Hematopoietic multipotent progenitor cell treated with erythropoietin and hydrocortisone succinate and interleukin-3 and kit ligand, for 15 days (in vitro differentiated cells): Measurements from ENCODE around the gene PHYKPL.

Source experiments
- DNase-seq: peaks from one replicate; pipeline ENCODE4 v3.0.0-alpha.2; 2015; ENCODE audit warnings: low spot score

PHYKPL gene

DNA sequence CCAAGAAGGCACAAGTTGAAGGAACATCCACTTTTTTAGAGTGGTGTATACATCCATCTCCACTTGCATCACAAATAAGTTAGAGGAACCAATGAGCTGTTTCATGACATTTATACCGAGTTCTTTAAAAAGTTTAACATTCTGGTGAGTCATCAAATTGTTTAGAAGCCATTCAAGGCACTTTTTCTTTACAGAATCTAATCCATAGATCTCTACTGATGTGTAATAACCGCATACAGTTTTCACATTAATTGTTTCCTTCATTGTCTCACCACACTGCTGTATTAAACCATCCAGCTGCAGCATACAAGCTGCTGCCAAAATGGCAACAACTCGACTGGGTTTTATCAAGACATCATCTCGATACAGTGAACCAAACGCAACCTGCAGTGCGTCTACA lies 46.2 kb downstream of the PHYKPL start:
- DNase-seq, result no peak

DNA sequence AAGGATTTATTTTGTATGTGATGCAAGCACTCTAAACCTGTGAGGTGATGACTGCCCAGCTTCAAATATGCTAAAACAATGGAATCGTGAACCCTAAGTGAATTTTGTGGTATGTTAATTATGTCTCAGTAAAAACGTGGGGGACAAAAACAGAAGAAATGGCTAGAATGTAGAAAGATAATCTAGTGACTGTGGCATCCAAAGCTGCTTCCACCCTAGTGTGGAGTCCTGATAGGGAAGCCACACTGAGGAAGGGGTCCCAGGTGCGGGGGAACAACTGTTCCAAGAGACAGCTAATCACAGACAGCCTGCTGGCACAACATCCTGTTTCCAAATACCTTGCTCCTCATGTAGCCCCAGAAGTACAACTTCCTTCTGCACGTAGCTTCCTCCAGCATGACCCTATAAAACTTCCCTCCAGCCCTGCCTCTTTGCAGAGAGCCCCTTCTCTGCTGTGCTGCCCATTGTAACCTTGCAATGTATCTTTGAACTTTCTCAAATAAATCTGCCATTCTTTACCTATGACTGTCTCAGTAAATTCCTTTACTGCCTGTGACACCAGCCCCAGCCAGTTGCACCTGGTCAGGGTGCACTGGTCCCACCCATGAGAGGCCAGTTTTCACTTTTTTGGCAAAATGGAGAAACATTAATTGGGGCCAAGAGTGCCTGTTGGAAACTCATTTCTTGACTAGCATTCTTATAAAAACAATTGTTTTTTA lies 50.3 kb downstream of the PHYKPL start:
- no peak for DNase-seq

DNA sequence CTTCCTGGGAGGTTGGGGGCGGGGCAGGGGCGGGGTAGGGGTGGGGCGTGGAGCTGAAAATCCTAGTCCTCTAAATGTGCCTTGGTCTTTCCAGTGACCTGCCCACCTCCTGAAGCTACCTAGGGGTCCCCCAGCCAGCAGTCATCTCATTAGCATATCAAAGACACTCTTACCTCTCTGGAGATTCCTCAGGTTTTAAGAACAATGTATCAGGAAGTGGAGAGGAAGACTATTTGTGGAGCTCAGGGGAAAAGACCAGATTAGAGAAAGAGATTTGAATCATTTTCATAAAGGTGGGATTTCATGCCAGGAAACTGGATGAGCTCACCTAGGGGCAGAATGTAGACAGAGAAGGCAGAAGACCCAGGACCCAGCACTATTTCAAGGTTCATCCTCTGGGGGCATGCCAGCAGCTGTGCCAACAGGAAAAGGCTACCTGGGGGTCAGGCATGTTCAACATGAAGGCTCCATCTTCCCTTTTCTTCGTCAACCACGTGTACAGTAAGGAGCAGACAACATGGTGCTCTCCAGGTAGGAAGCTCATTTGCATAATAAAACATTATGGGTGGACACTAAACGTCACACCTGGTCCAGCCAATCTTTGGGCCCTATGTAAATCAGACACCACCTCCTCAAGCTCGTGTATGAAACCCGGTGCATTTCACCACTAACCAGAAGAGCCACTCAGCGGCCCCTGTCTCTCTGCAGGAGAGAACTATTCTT lies 52.3 kb downstream of the PHYKPL start:
- DNase-seq, result no peak

DNA sequence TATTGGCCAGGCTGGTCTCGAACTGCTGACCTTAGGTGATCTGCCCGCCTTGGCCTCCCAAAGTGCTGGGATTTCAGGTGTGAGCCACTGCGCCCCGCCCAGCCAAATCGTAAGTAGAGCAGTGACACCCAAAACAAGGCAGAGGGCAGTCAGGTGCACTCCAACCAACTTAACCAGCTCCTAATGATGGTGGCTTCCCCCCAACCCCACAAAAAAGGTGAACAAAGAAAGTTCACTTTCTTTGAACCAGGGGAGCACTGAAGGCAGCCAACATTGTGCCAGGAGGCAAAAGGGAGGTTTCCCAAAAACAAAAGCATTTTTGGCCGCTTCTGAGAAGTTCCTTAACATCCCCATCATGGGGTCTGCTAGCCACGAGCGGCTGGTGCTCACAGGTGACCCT lies 55.0 kb downstream of the PHYKPL start:
- DNase-seq, result no peak

DNA sequence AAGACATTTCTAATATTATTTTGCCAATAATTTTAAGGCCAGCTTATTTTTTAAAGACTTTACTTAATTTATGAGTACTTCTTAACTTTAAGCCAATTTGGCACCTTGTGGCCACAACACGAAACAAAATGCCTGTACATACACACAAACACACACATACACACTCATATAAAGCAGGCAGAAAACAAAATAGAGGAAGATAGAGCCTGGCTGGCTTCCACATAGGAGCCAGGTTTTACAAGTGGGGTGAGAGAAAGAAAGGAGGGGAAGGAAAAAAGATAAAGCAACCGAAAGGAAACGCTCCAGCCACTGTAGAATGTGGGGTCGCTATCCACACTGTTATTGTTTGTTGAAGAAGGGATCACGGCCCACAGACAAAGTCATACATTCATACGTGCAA lies 55.8 kb downstream of the PHYKPL start:
- DNase-seq, result no peak

DNA sequence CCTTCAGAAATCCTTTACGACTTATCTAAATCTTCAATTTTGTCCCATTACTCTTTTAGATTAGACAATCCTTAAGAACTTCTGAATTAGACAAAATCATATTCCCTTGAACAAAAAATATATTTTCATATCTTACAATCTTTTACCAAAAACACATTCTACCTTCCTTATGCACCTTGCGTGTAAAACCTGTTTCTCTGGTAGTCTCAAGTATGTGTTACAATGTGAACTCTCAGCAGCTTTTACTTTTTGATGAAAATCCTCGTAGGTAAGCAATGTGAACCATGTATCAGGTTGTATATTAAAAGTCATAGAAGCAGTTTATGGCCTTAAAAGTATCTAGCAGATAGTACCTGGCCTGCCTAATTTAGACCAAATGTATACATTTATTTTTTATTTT lies 58.1 kb downstream of the PHYKPL start:
- no peak for DNase-seq

DNA sequence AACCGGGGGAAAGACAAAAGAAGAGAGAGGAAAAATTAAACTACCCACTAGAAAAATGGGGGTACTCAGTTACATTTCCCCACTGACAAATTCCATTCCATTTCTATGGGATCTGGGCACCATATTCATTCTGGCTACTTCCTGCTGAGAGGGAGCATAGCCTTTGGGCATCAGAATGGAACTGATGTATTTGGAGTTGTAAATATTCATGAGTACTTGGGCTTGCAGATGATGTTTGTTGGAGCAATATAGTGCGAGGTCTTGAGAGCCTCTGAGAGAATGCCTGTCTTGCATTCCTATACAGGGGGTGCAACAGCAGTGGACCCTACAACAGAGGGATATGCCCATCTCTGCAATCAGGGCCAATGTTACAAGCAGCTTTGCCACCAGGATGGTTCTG lies 62.1 kb downstream of the PHYKPL start:
- no peak for DNase-seq

DNA sequence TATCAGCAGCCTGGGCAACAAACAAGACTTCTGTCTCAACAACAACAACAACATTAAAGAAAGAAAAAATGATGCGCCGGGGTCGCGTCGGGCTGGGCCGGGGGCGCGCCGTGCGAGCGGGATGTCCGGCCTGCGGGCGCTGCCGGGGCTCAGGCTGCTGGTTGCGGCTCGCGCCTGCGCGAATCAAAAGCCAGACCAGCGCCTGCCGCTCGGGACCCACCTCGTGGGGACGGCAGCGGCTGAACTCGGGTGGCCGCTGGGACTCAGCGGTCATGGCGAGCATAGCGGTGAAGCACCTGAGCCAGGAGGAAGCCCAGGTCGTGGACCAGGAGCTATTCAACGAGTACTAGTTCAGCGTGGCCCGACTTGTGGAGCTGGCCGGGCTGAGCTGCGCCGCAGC lies 67.0 kb downstream of the PHYKPL start:
- DNase-seq, result no peak

DNA sequence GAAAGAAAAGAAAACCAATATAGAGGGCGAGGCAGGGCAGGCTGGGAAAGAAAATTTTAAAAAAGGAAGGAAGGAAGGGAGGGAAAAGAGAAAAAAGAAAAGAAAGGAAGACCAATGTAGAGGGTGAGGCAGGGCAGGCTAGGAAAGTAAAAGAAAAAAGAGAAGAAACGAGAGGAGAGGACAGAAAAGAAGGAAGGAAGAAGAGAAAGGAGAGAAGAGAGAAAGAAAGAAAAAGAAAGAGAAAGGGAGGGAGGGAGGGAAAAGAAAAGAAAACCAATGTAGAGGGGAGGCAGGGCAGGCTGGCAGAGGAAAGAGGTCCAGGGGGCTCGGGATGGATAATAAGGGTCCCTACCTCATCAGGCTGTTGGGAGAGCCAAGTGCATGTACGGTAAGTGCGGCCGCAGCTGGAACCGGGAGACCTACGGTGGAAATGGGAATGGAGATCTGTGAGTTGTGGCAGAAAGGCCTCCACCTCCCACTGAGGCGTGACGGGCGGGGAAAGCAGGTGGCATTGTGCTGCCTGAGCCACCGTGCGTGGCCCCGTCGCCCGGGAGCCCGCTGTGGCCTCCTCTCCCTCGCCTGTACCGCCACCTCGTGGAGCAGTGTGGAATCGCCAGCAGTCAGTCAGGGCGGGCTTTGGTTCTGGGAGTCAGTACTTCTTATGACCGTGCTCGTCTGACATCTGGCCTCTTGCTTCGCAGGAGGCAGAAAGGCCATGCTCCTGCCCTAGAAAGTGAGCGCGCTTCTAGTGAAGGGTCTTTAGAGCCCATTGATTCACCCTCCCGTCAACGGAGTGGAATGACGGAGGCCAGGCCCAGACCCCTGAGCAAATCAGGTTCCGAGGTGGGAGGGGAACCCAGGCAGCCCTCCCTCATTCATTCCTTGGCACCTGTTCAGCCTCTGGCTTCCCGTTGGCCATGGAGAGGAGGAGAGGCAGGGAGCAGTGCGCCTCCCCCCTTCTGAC lies 68.5 kb downstream of the PHYKPL start:
- DNase-seq, result peak; percentile 84

DNA sequence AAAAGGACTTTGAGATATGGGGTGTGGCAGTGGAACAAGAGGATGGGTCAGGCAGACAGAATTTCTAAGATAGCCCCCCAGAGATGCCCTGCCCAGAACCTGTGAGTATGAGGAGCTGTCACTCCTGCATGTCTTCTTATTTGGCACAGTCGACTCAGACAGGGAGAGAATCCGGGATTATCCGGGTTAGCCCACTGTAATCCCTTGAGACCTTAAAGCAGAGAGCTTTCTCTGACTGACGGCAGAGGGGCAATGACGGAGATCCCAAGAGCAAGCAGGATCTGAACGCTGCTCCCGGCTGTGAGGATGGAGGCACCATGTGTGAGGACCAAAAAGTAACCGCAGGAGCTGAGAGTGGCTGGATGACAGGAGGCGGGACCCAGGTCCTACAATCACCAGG lies 70.1 kb downstream of the PHYKPL start:
- no peak for DNase-seq

DNA sequence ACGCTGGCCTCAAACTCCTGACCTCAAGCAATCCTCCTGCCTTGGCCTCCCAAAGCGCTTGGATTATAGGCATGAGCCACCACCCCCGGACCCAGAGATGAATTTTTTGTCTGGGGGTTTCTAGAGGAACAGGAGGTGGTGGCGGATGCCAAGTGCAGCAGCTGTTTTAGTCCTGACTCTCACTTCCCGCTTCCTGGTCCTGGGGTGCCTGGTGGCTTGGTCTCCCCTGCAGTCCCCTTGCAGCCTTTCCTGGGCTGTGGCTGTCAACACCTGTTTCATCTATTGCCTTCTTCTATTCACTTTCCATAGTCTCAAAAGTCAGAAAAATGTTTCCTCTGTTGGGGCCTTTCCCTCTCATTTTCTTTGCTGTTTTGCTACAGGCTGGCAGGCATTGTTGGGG lies 72.4 kb downstream of the PHYKPL start:
- no peak for DNase-seq
